ENCODE data around the gene ANKRD33B.

ANKRD33B gene

DNA sequence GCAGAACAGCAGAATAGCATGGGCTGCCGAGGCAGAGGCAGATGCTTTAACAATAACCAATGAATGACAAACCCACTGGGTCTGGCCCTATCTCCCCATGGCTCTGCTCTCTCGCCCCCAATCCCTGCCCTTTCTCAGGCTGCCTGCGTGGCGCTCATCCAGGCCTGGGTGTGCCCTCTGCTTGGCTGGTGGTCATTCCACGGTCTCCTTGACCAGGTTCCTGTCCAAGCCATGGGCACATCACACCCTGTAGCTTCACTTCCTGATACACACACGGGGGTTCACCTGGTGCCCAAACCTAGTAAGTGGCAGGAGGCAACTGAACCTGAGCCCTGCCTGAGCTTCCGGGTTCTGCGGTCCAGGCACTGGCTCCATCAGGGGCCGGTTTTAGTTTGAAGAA, 109.5 kb downstream of the ANKRD33B start:
- no peak for DNase-seq (ENCODE audit: low spot score)
- H3K4me3 ChIP-seq, result no peak overlapping the region
- TF ChIP-seq, protein P1, sequence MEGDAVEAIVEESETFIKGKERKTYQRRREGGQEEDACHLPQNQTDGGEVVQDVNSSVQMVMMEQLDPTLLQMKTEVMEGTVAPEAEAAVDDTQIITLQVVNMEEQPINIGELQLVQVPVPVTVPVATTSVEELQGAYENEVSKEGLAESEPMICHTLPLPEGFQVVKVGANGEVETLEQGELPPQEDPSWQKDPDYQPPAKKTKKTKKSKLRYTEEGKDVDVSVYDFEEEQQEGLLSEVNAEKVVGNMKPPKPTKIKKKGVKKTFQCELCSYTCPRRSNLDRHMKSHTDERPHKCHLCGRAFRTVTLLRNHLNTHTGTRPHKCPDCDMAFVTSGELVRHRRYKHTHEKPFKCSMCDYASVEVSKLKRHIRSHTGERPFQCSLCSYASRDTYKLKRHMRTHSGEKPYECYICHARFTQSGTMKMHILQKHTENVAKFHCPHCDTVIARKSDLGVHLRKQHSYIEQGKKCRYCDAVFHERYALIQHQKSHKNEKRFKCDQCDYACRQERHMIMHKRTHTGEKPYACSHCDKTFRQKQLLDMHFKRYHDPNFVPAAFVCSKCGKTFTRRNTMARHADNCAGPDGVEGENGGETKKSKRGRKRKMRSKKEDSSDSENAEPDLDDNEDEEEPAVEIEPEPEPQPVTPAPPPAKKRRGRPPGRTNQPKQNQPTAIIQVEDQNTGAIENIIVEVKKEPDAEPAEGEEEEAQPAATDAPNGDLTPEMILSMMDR (IDR thresholded peaks at IDR 0.05), result no peak
- H3K27ac ChIP-seq, result no peak overlapping the region

DNA sequence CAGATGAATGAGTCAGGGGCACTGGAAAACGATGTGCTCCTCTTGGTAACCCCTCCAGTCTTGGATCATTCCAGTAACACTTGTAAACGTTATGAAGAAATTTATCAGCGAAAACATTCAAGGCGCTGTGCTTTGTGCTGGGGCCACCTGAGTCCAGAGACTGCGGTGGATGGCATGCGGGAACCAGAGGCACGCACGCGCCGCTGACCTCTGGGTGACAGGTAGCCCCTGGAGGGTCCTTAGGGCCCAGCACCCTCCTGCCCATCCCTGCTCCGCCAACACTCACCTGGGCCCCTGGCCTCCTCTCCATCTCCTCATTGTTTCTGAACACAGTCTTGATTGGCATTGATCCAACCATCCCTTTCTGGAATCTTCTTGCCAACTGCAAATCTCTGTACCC, 110.2 kb downstream of the ANKRD33B start:
- no peak for DNase-seq (ENCODE audit: low spot score)
- Histone ChIP-seq H3K4me3 (no peak overlapping the region), H3K27ac (no peak overlapping the region)
- TF ChIP-seq, protein P1 (IDR thresholded peaks at IDR 0.05), result no peak

DNA sequence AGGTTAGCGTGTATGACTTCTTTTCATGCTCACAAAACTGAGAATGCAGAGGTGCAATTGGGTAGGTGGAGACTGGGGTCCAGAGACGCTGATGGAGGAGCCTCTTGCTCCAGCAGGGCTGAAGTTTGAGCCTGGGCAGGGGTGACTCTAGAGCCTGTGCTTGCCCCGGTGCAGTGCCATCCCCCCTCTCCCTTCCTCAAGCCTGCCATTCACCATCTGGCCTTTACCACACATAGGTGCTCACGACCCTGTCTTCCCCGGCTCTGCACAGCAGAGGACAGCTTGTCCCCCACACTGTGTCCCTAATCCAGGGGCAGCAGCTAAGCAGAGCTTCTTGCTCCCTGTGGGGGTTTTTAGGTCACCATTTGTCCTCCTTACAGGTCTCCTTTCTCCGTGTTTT, 110.7 kb downstream of the ANKRD33B start:
- Histone ChIP-seq H3K27ac (no peak overlapping the region), H3K4me3 (no peak overlapping the region)
- TF ChIP-seq, protein P1 (IDR thresholded peaks at IDR 0.05), result no peak
- peak; percentile 65 for DNase-seq (ENCODE audit: low spot score)

DNA sequence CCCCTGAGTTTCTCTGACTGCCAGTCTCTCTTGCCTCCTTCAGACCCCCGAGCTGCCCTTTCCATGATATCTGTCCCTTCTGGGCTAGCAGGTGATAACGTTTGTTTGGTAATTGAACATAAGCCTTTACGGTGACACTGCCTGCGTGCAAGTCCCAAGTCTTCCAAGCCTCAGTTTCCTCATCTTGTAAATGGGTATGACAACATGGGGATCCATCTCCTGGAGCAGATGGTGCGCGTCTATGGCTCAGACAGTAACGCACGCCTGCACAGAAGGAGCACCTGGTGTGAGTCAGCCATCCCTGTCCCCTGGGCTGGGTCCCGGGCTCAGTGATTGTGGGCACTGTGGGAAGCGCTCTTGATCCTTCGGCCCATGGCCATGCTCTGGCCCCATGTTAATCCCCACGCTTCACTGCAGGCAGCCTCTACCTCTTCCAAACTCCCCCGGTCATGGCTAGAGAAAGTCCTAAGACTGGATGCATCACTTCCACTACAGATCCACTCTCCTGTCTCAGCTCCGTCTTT, 111.4 kb downstream of the ANKRD33B start:
- no peak overlapping the region for H3K27ac ChIP-seq
- TF ChIP-seq, protein P1 (IDR thresholded peaks at IDR 0.05), result no peak
- no peak for DNase-seq (ENCODE audit: low spot score)
- no peak overlapping the region for H3K4me3 ChIP-seq

DNA sequence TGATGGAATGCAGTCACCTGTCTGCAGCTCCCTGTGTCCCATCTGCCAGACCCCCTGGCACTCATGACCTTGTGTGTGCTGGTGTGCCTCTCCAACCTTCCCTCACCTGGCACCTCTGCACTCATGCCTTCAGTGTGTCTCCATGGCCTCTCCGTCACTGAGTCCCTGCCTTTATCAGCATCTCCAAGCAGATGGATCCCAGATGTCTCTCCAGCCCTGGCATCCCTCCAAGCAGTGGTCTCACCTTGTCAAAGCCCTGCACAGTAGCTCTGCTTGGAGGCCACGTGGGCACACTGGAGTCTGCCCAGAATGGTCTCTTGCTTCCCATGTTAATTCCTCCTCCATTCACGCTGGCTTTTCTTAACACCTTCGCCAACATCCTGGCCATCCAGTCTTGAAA, 112.4 kb downstream of the ANKRD33B start:
- TF ChIP-seq, protein P1 (IDR thresholded peaks at IDR 0.05), result no peak
- DNase-seq (ENCODE audit: low spot score), result no peak
- Histone ChIP-seq H3K27ac (no peak overlapping the region), H3K4me3 (no peak overlapping the region)

DNA sequence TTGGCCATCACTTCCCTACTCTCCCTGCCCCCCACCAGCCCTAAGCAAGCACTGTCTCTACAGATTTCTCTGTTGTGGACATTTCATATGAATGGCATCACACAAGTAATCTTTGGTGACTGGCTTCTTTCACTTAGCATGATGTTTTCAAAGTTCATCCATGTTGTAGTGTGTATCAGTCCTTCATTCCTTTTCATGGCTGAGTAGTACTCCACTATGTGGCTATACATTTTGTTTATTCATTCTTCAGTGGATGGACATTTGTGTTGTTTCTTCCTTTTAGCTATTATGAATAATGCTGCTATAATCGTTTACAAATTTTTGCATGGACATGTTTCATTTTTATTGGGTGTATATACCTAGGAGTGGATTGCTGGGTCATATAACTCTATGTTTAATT, 113.1 kb downstream of the ANKRD33B start:
- Histone ChIP-seq H3K4me3 (no peak overlapping the region), H3K27ac (no peak overlapping the region)
- DNase-seq (ENCODE audit: low spot score), result no peak
- TF ChIP-seq, protein P1 (IDR thresholded peaks at IDR 0.05), result no peak

DNA sequence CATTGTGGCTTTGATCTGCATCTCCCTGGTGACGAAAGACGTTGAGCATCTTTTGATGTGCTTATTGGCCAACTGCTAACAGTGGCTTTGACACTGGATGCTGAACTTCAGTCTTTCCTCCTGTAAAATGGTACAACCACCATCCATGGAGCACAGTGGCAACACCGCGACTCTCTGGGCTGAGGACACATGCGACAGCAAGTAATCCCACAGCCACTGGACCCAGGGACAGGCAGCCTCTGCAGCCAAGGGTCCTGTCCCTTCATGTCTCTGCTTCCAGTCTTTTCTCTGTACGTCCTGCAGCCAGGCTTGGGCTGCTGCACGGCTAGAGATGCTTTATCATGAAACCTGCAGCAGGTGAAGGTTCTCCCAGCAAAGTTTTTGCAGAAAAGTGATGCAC, 113.7 kb downstream of the ANKRD33B start:
- TF ChIP-seq, protein P1 (IDR thresholded peaks at IDR 0.05), result no peak

More for the DNA sequence above, 113.7 kb downstream of the ANKRD33B start:
- H3K27ac ChIP-seq, result no peak overlapping the region
- H3K4me3 ChIP-seq, result no peak overlapping the region
- DNase-seq (ENCODE audit: low spot score), result no peak

Measured in coronary artery (tissue), 2 donors.